Calu3 (cell line): ENCODE data around the gene GAA. TPM values are rescaled to one million over a fixed set of nuclear protein-coding genes. Genes with fewer than 3 reads are reported as not detected.
"Not testable (repeated sequence)": the region's sequence is repeated elsewhere in the genome, so short reads cannot be mapped to it uniquely, and the experiment has no call there.

Experiments used
- BruUV-seq: library from RNA; stranded (reverse); fragments of 400-500 nt; replicated peaks from 2 replicates; lab custom pipeline; 2021; lab: Mats Ljungman, UMichigan
- CTCF ChIA-PET: fragments of 300-600 bp; sonication (Branson Sonifier 250); formaldehyde crosslinking; loops from one replicate; lab custom pipeline; 2022; ENCODE audit warnings: antibody characterized with exemption; lab: Charles Lee
- DNase-seq: peaks from one replicate; pipeline ENCODE4 v3.0.0; 2022
- H3K27ac Mint-ChIP-seq: one replicate; pipeline ENCODE4 v1.8.0; 2022; ENCODE audit warnings: mixed read lengths; ENCODE audit not compliant: unreplicated experiment
- H3K27me3 Mint-ChIP-seq: one replicate; pipeline ENCODE4 v1.8.0; 2022; ENCODE audit warnings: mixed read lengths; ENCODE audit not compliant: unreplicated experiment
- H3K36me3 Mint-ChIP-seq: one replicate; pipeline ENCODE4 v1.8.0; 2022; ENCODE audit warnings: mild to moderate bottlenecking, moderate library complexity, mixed read lengths; ENCODE audit not compliant: insufficient read depth, unreplicated experiment
- H3K4me1 Mint-ChIP-seq: one replicate; pipeline ENCODE4 v1.8.0; 2022; ENCODE audit warnings: mild to moderate bottlenecking, low read depth, mixed read lengths; ENCODE audit not compliant: unreplicated experiment
- H3K4me3 Mint-ChIP-seq: one replicate; pipeline ENCODE4 v1.8.0; 2022; ENCODE audit warnings: mild to moderate bottlenecking, low read depth, moderate library complexity, mixed read lengths; ENCODE audit not compliant: unreplicated experiment
- H3K9me3 Mint-ChIP-seq: one replicate; pipeline ENCODE4 v1.8.0; 2022; ENCODE audit warnings: low read depth, mixed read lengths; ENCODE audit not compliant: unreplicated experiment
- CTCF ChIP-seq: fragments of 200-600 bp; IDR thresholded peaks from one replicate; pipeline ENCODE4 v1.8.0; 2022; ENCODE audit warnings: antibody characterized with exemption; ENCODE audit not compliant: unreplicated experiment
- intact Hi-C: fragments of 100-400 bp; cut with micrococcal nuclease; formaldehyde crosslinking; loops from one replicate; pipeline ENCODE4 v1.10.0; 2022; ENCODE audit not compliant: unreplicated experiment
- total RNA-seq: library from RNA; stranded (reverse); gene quantifications from 2 replicates; pipeline ENCODE4 v1.2.3, GENCODE V29; 2022

The GAA gene
- total RNA-seq, 1 experiment from 2014 or later = 73.1 TPM

GRCh38 chr17:80086081-80086480, 15.3 kb upstream of the GAA start:
- DNase-seq = no peak
- intact Hi-C loops = no loop called here
- CTCF ChIA-PET = no interaction called here

GRCh38 chr17:80086616-80087015, 14.8 kb upstream of the GAA start:
- Mint-ChIP-seq H3K9me3 (no peaks in the 10 kb centered on the region), H3K27ac (no peak overlapping the region), H3K4me3 (no peak overlapping the region), H3K36me3 (peaks cover 5% of the 10 kb centered on the region), H3K27me3 (peaks cover 31% of the 10 kb centered on the region), H3K4me1 (no peaks in the 10 kb centered on the region)
- intact Hi-C loops = no loop called here
- BruUV-seq = no TSS peak
- no peak for DNase-seq
- no peak for TF ChIP-seq CTCF
- CTCF ChIA-PET = interaction anchor here (1.3 kb wide), 1 partner anchor 15 kb away, joined by 4 read pairs; the partner anchor contains the start of gene GAA

More at GRCh38 chr17:80086081-80086480, 15.3 kb upstream of the GAA start:
- peaks cover 5% of the 10 kb centered on the region for H3K36me3 Mint-ChIP-seq
- TF ChIP-seq CTCF = no peak
- H3K4me1 Mint-ChIP-seq = no peaks in the 10 kb centered on the region
- H3K9me3 Mint-ChIP-seq = no peaks in the 10 kb centered on the region
- H3K27ac Mint-ChIP-seq = no peak overlapping the region
- peaks cover 31% of the 10 kb centered on the region for H3K27me3 Mint-ChIP-seq
- H3K4me3 Mint-ChIP-seq = no peak overlapping the region
- no TSS peak for BruUV-seq

GRCh38 chr17:80087346-80088265, 13.8 kb upstream of the GAA start:
- Mint-ChIP-seq H3K27ac (no peak overlapping the region), H3K27me3 (peaks cover 31% of the 10 kb centered on the region), H3K36me3 (peaks cover 1% of the 10 kb centered on the region), H3K4me1 (no peaks in the 10 kb centered on the region), H3K9me3 (no peaks in the 10 kb centered on the region), H3K4me3 (no peak overlapping the region)
- CTCF ChIA-PET = interaction anchor here (0.5 to 1.3 kb wide), 2 partner anchors 14 to 19 kb away, joined by 3 to 4 read pairs; partner anchors contain the start of gene GAA
- no peak for TF ChIP-seq CTCF
- no peak for DNase-seq
- intact Hi-C loops = no loop called here
- no TSS peak for BruUV-seq

- TF ChIP-seq CTCF = no peak
- Mint-ChIP-seq H3K27ac (no peak overlapping the region), H3K4me3 (no peak overlapping the region), H3K36me3 (no peaks in the 10 kb centered on the region), H3K4me1 (no peaks in the 10 kb centered on the region), H3K9me3 (no peaks in the 10 kb centered on the region), H3K27me3 (peaks cover 20% of the 10 kb centered on the region)
- CTCF ChIA-PET = interaction anchor here (1.3 kb wide), 1 partner anchor 12 kb away, joined by 4 read pairs; the partner anchor contains the start of gene GAA
- DNase-seq = no peak
- intact Hi-C loops = no loop called here
- BruUV-seq = no TSS peak
These were observed 11.6 kb upstream of the GAA start for GRCh38 chr17:80089762-80090161.

GRCh38 chr17:80090164-80090563, 11.2 kb upstream of the GAA start:
- peaks cover 24% of the 10 kb centered on the region for H3K27me3 Mint-ChIP-seq
- H3K36me3 Mint-ChIP-seq, CTCF ChIA-PET, H3K4me3 Mint-ChIP-seq, intact Hi-C loops, H3K27ac Mint-ChIP-seq, H3K4me1 Mint-ChIP-seq, H3K9me3 Mint-ChIP-seq, BruUV-seq, DNase-seq: not testable (repeated sequence)
